AG10803 (cell line): ENCODE measurements around the gene FGFR2.

Source experiments
- DNase-seq: peaks from one replicate; pipeline ENCODE4 v3.0.0; 2010; ENCODE audit warnings: low read depth
- H3K4me3 ChIP-seq: 2 replicates; pipeline ENCODE4 v1.5.1; 2011; ENCODE audit warnings: mild to moderate bottlenecking, low read length, control low read depth
- CTCF ChIP-seq: conservative IDR thresholded peaks from 2 replicates; pipeline ENCODE4 v1.5.1; 2011; ENCODE audit warnings: mild to moderate bottlenecking, low read length, control low read depth, inconsistent platforms

Gene FGFR2

GRCh38 chr10:121577568-121577967, 20.7 kb downstream of the FGFR2 start:
- H3K4me3 ChIP-seq = no peak overlapping the region
- DNase-seq = no peak
- no peak for TF ChIP-seq CTCF

GRCh38 chr10:121576139-121576538, 22.1 kb downstream of the FGFR2 start:
- no peak for TF ChIP-seq CTCF
- H3K4me3 ChIP-seq = no peak overlapping the region
- DNase-seq = no peak

- no peak for TF ChIP-seq CTCF
- no peak overlapping the region for H3K4me3 ChIP-seq
- DNase-seq = no peak
Observed at GRCh38 chr10:121574519-121575166, 23.6 kb downstream of the FGFR2 start.

GRCh38 chr10:121573538-121573941, 24.7 kb downstream of the FGFR2 start:
- DNase-seq = no peak
- no peak overlapping the region for H3K4me3 ChIP-seq
- TF ChIP-seq CTCF = no peak

- TF ChIP-seq CTCF = no peak
- no peak for DNase-seq
- H3K4me3 ChIP-seq = no peak overlapping the region
Observed at GRCh38 chr10:121572859-121573537, 25.2 kb downstream of the FGFR2 start.

- TF ChIP-seq CTCF = no peak
- no peak for DNase-seq
- no peak overlapping the region for H3K4me3 ChIP-seq
Observed at GRCh38 chr10:121570315-121570714, 27.9 kb downstream of the FGFR2 start.

GRCh38 chr10:121568275-121568674, 30.0 kb downstream of the FGFR2 start:
- no peak for TF ChIP-seq CTCF
- DNase-seq = no peak
- H3K4me3 ChIP-seq = no peak overlapping the region
